Lower lobe of right lung (tissue), 2 donors: ENCODE results near the gene DNMT1. TPM values are rescaled to one million over a fixed set of nuclear protein-coding genes. Genes with fewer than 3 reads are reported as not detected.

Experiments
- ATAC-seq, 2 donors: fragments of 200-7000 bp; cut with Tn5 transposase; one replicate each; pipeline ENCODE4 v1.9.1; 2020 to 2022; ENCODE audit warnings: mild to moderate bottlenecking in 2 of 2, moderate library complexity in 2 of 2
- DNase-seq: peaks from one replicate; pipeline ENCODE4 v3.0.0-alpha.2; 2020
- H3K27ac ChIP-seq: fragments of 200-600 bp; one replicate; pipeline ENCODE4 v1.8.0; 2022
- H3K27me3 ChIP-seq: fragments of 200-600 bp; one replicate; pipeline ENCODE4 v1.8.0; 2022; ENCODE audit warnings: low read depth
- H3K36me3 ChIP-seq: fragments of 200-600 bp; one replicate; pipeline ENCODE4 v1.8.0; 2022; ENCODE audit warnings: mild to moderate bottlenecking
- H3K4me1 ChIP-seq: fragments of 200-600 bp; one replicate; pipeline ENCODE4 v1.8.0; 2022
- H3K4me3 ChIP-seq: fragments of 200-600 bp; one replicate; pipeline ENCODE4 v1.8.0; 2022; ENCODE audit warnings: mild to moderate bottlenecking
- H3K9me3 ChIP-seq: fragments of 200-600 bp; one replicate; pipeline ENCODE4 v1.8.0; 2022
- intact Hi-C: fragments of 100-400 bp; cut with DNase I; formaldehyde crosslinking; loops from one replicate; pipeline ENCODE4 v1.11.0; 2022
- total RNA-seq: library from RNA; stranded (reverse); fragmentation: NEBNext Ultra II Directional; extraction: Animal tissue kit (Norgen Biotek cat#: 25700); gene quantifications from one replicate; pipeline ENCODE4 v1.2.1, GENCODE V29; 2021
- TF ChIP-seq, protein P1 (sequence below): fragments of 200-600 bp; IDR thresholded peaks from one replicate; pipeline ENCODE4 v1.8.0; 2022; ENCODE audit warnings: antibody characterized with exemption, mild to moderate bottlenecking
- donor health status: DM: no; HTN: yes; CAD: no; lungs with severe emphysema.

DNMT1 gene
- total RNA-seq, 1 donor from 2014 or later, result 65.5 TPM

GRCh38 chr19:10152100-10152499, 42.7 kb downstream of the DNMT1 start:
- ATAC-seq (no peak), DNase-seq (no peak)
- no peak overlapping the region for H3K27ac ChIP-seq
- no peaks in the 10 kb centered on the region for H3K9me3 ChIP-seq
- H3K27me3 ChIP-seq, result no peaks in the 10 kb centered on the region
- H3K4me3 ChIP-seq, result no peak overlapping the region
- intact Hi-C loops, result no loop called here
- H3K36me3 ChIP-seq, result peaks cover 93% of the 10 kb centered on the region
- TF ChIP-seq, protein P1, sequence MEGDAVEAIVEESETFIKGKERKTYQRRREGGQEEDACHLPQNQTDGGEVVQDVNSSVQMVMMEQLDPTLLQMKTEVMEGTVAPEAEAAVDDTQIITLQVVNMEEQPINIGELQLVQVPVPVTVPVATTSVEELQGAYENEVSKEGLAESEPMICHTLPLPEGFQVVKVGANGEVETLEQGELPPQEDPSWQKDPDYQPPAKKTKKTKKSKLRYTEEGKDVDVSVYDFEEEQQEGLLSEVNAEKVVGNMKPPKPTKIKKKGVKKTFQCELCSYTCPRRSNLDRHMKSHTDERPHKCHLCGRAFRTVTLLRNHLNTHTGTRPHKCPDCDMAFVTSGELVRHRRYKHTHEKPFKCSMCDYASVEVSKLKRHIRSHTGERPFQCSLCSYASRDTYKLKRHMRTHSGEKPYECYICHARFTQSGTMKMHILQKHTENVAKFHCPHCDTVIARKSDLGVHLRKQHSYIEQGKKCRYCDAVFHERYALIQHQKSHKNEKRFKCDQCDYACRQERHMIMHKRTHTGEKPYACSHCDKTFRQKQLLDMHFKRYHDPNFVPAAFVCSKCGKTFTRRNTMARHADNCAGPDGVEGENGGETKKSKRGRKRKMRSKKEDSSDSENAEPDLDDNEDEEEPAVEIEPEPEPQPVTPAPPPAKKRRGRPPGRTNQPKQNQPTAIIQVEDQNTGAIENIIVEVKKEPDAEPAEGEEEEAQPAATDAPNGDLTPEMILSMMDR, result no peak
- no peaks in the 10 kb centered on the region for H3K4me1 ChIP-seq

GRCh38 chr19:10151521-10151920, 43.2 kb downstream of the DNMT1 start:
- H3K4me3 ChIP-seq, result no peak overlapping the region
- H3K4me1 ChIP-seq, result no peaks in the 10 kb centered on the region
- H3K27me3 ChIP-seq, result no peaks in the 10 kb centered on the region
- ATAC-seq, result no peak
- peaks cover 93% of the 10 kb centered on the region for H3K36me3 ChIP-seq
- H3K9me3 ChIP-seq, result no peaks in the 10 kb centered on the region
- DNase-seq, result no peak
- intact Hi-C loops, result no loop called here
- no peak overlapping the region for H3K27ac ChIP-seq
- TF ChIP-seq, protein P1, result no peak

DNA sequence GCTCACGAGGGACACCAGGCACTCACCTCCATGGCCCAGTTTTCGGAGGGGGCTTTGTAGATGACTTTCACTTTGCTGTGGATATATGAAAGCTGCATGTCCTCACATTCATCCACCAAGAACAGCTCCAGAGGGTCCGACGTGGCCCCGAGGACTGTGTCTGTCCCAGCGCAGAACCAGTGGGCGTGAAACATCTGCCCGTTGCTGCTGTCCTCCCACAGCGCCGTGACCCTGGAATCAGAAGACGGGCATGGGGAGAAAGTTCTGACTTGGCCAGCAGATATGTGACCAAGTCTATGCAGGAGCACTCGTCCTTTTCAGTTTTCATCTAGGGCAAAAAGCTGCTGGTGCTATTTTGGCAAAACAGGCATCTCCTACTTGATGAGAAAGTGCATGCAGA, 45.3 kb downstream of the DNMT1 start:
- H3K27me3 ChIP-seq, result no peaks in the 10 kb centered on the region
- no peak overlapping the region for H3K27ac ChIP-seq
- peaks cover 93% of the 10 kb centered on the region for H3K36me3 ChIP-seq
- ATAC-seq (no peak), DNase-seq (no peak)
- intact Hi-C loops, result no loop called here
- H3K4me1 ChIP-seq, result no peaks in the 10 kb centered on the region
- TF ChIP-seq, protein P1, result no peak
- H3K9me3 ChIP-seq, result no peaks in the 10 kb centered on the region
- H3K4me3 ChIP-seq, result no peak overlapping the region

GRCh38 chr19:10146142-10146541, 48.6 kb downstream of the DNMT1 start:
- TF ChIP-seq, protein P1, result no peak
- no peaks in the 10 kb centered on the region for H3K27me3 ChIP-seq
- no peaks in the 10 kb centered on the region for H3K4me1 ChIP-seq
- H3K36me3 ChIP-seq, result peaks cover 95% of the 10 kb centered on the region
- no peaks in the 10 kb centered on the region for H3K9me3 ChIP-seq
- DNase-seq (no peak), ATAC-seq (no peak)
- intact Hi-C loops, result no loop called here
- H3K4me3 ChIP-seq, result no peak overlapping the region
- no peak overlapping the region for H3K27ac ChIP-seq

DNA sequence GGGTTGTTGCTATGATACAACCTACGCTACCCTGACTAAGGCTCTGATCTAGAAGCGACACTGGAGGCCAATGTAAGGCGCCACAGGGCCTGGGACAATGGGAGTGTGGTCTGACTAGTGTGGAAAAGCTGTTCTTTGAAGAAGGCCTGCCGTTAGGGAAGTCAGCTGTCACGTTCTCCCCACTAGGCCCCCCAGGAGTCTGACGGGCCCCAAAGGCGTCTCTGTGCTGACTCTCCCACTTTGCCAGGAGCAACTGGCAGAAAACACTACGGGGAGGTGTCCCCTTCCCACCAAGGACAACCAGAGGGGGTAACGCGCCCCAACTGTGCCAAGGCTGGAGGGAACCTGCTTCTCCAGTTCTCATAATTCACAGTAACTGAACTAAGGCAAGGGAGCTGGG, 49.7 kb downstream of the DNMT1 start:
- TF ChIP-seq, protein P1, result no peak
- Histone ChIP-seq H3K27ac (no peak overlapping the region), H3K36me3 (peaks cover 95% of the 10 kb centered on the region), H3K9me3 (no peaks in the 10 kb centered on the region), H3K27me3 (no peaks in the 10 kb centered on the region), H3K4me3 (no peak overlapping the region), H3K4me1 (no peaks in the 10 kb centered on the region)
- no peak for DNase-seq
- no peak for ATAC-seq
- intact Hi-C loops, result no loop called here

GRCh38 chr19:10144361-10144760, 50.4 kb downstream of the DNMT1 start:
- H3K27ac ChIP-seq, result no peak overlapping the region
- H3K36me3 ChIP-seq, result peaks cover 95% of the 10 kb centered on the region
- intact Hi-C loops, result no loop called here
- TF ChIP-seq, protein P1, result no peak
- no peaks in the 10 kb centered on the region for H3K27me3 ChIP-seq
- DNase-seq, result no peak
- no peak overlapping the region for H3K4me3 ChIP-seq
- no peak for ATAC-seq
- H3K4me1 ChIP-seq, result no peaks in the 10 kb centered on the region
- no peaks in the 10 kb centered on the region for H3K9me3 ChIP-seq
